ENCODE measurements around the gene CEACAM4.

DNA sequence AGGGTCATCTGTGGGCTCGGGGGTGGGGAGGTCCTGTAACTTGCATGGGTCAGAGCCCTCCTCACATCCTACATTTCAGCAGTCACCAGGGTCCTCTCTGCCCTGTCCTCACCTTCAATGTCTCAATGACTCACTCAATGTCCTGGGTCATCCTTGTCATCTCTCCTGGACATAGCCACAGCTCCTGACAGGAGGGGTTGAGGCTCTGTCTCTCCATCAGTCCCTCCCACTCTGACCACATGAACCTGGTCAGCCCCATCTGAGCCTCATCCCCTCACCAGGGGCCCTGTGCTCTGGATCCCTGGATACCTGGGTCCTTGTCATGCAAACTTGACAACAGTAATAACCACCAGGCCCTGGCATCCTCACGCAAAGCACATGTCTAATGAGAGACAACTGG, 37.5 kb downstream of the CEACAM4 start:
- TF ChIP-seq ZNF274 (IDR thresholded peaks at IDR 0.05; ENCODE audit: low read depth, low read length) (no peak), SUZ12 (IDR thresholded peaks at IDR 0.05; ENCODE audit: extremely low read depth, insufficient read depth, insufficient read length) (no peak)
